ENCODE data around the gene ATXN7.

GRCh38 chr3:63934041-63934866 is 70.6 kb downstream of the ATXN7 start:
- TF ChIP-seq, protein P1, sequence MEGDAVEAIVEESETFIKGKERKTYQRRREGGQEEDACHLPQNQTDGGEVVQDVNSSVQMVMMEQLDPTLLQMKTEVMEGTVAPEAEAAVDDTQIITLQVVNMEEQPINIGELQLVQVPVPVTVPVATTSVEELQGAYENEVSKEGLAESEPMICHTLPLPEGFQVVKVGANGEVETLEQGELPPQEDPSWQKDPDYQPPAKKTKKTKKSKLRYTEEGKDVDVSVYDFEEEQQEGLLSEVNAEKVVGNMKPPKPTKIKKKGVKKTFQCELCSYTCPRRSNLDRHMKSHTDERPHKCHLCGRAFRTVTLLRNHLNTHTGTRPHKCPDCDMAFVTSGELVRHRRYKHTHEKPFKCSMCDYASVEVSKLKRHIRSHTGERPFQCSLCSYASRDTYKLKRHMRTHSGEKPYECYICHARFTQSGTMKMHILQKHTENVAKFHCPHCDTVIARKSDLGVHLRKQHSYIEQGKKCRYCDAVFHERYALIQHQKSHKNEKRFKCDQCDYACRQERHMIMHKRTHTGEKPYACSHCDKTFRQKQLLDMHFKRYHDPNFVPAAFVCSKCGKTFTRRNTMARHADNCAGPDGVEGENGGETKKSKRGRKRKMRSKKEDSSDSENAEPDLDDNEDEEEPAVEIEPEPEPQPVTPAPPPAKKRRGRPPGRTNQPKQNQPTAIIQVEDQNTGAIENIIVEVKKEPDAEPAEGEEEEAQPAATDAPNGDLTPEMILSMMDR (IDR thresholded peaks at IDR 0.05) = no peak
- no peak for TF ChIP-seq POLR2A (IDR thresholded peaks at IDR 0.05)

Measured in esophagus squamous epithelium (tissue), 4 donors.